NCI-H2081 (cell line): ENCODE results near the gene CLDN19.
A peak's percentile ranks its signal among the peaks of the same experiment; 100 is the strongest.
"Not testable (repeated sequence)": the region's sequence is repeated elsewhere in the genome, so short reads cannot be mapped to it uniquely, and the experiment has no call there.

ENCODE experiments used
- DNase-seq, 2 experiments: peaks; one replicate each; lab custom pipeline; 2025; lab: John Stamatoyannopoulos, UW

CLDN19 gene

GRCh38 chr1:42759114-42759513 is 19.1 kb upstream of the CLDN19 start:
- no peak for DNase-seq

- DNase-seq = no peak
Observed at GRCh38 chr1:42758641-42759040, 18.6 kb upstream of the CLDN19 start.

GRCh38 chr1:42757892-42758275 is 17.8 kb upstream of the CLDN19 start:
- no peak for DNase-seq

GRCh38 chr1:42756956-42757891 is 17.2 kb upstream of the CLDN19 start:
- DNase-seq = peak; percentile 67 to 82

GRCh38 chr1:42753070-42753469 is 13.0 kb upstream of the CLDN19 start:
- no peak for DNase-seq

- no peak for DNase-seq
Observed at GRCh38 chr1:42752284-42752683, 12.2 kb upstream of the CLDN19 start.

GRCh38 chr1:42751511-42752070 is 11.6 kb upstream of the CLDN19 start:
- DNase-seq = not testable (repeated sequence)

- DNase-seq = no peak
Observed at GRCh38 chr1:42750041-42750440, 10.0 kb upstream of the CLDN19 start.

GRCh38 chr1:42748461-42749410 is 8.7 kb upstream of the CLDN19 start:
- DNase-seq = no peak

- no peak for DNase-seq
Observed at GRCh38 chr1:42748021-42748420, 8.0 kb upstream of the CLDN19 start.

GRCh38 chr1:42747125-42747524 is 7.1 kb upstream of the CLDN19 start:
- peak; percentile 45 to 64 for DNase-seq

- no peak for DNase-seq
Observed at GRCh38 chr1:42746436-42747105, 6.5 kb upstream of the CLDN19 start.

GRCh38 chr1:42745851-42746250 is 5.8 kb upstream of the CLDN19 start:
- DNase-seq = no peak

- DNase-seq = no peak
Observed at GRCh38 chr1:42744148-42744413, 4.0 kb upstream of the CLDN19 start.

GRCh38 chr1:42743317-42744147 is 3.5 kb upstream of the CLDN19 start:
- DNase-seq = peak; percentile 8 to 35

GRCh38 chr1:42742617-42743316 is 2.7 kb upstream of the CLDN19 start:
- DNase-seq = no peak

GRCh38 chr1:42742141-42742540 is 2.1 kb upstream of the CLDN19 start:
- DNase-seq = no peak

- no peak for DNase-seq
Observed at GRCh38 chr1:42741706-42742105, 1.7 kb upstream of the CLDN19 start.

GRCh38 chr1:42740851-42741580 is 980 bp upstream of the CLDN19 start:
- no peak for DNase-seq
